GM12878 (cell line): ENCODE results near the gene FBXO42. TPM values are rescaled to one million over a fixed set of nuclear protein-coding genes. Genes with fewer than 3 reads are reported as not detected.
"Not testable (repeated sequence)": the region's sequence is repeated elsewhere in the genome, so short reads cannot be mapped to it uniquely, and the experiment has no call there.

Source experiments
- ATAC-seq: fragments of 200-7000 bp; cut with Tn5 transposase; 3 replicates; pipeline ENCODE4 v1.9.1; 2020; ENCODE audit warnings: mild to moderate bottlenecking, moderate library complexity
- BruUV-seq: library from RNA; stranded (reverse); fragments of 400-500 nt; replicated peaks from 2 replicates; lab custom pipeline; 2021; lab: Mats Ljungman, UMichigan
- CTCF ChIA-PET: fragments of 300-600 bp; sonication (Branson Sonifier 250); formaldehyde crosslinking; extraction: SDS; loops from one replicate; lab custom pipeline; 2021; ENCODE audit warnings: inconsistent platforms; lab: Yijun Ruan, JAX
- POLR2A ChIA-PET: fragments of 350-600 bp; formaldehyde crosslinking; extraction: SDS; loops from one replicate; lab custom pipeline; 2021; ENCODE audit warnings: inconsistent platforms; lab: Charles Lee
- RAD21 ChIA-PET: fragments of 300-600 bp; sonication (Branson Sonifier 250); formaldehyde crosslinking; loops from one replicate; lab custom pipeline; 2023; ENCODE audit warnings: antibody characterized with exemption; ENCODE audit not compliant: unreplicated experiment; lab: Charles Lee
- SMC1A ChIA-PET: fragments of 300-600 bp; sonication (Branson Sonifier 250); formaldehyde crosslinking; loops from one replicate; lab custom pipeline; 2023; ENCODE audit not compliant: unreplicated experiment, uncharacterized antibody; lab: Charles Lee
- DNase-seq: peaks from one replicate; pipeline ENCODE4 v3.0.0-alpha.2; 2011; ENCODE audit warnings: low read depth, low spot score
- FAIRE-seq: peaks from 3 replicates; lab custom pipeline; 2011; peaks lifted over from hg19 to GRCh38; lab: Jason Lieb, UNC
- H2AFZ ChIP-seq: 2 replicates; pipeline ENCODE4 v1.6.0; 2011; ENCODE audit warnings: low read depth, low read length, control low read depth; ENCODE audit not compliant: control insufficient read depth
- H3K27ac ChIP-seq: 2 replicates; pipeline ENCODE4 v1.5.1; 2011; ENCODE audit warnings: control low read depth; ENCODE audit not compliant: control insufficient read depth, insufficient read depth
- H3K27me3 ChIP-seq, 2 experiments: replicated peaks in 1 of 2; 2 replicates each; pipeline versions ENCODE4 v1.6.0 to v1.6.1; 2011; ENCODE audit warnings: low read length in 1 of 2; ENCODE audit not compliant: control insufficient read depth in 2 of 2, insufficient read depth in 2 of 2
- H3K36me3 ChIP-seq, 2 experiments: 2 replicates each; pipeline ENCODE4 v1.5.1; 2011; ENCODE audit warnings: low read length in 1 of 2; ENCODE audit not compliant: control insufficient read depth in 2 of 2, insufficient read depth in 2 of 2
- H3K4me1 ChIP-seq: 2 replicates; pipeline ENCODE4 v1.6.1; 2011; ENCODE audit warnings: mild to moderate bottlenecking, low read length, moderate library complexity, mixed read lengths; ENCODE audit not compliant: control insufficient read depth, insufficient read depth
- H3K4me2 ChIP-seq: 2 replicates; pipeline ENCODE4 v1.6.0; 2011; ENCODE audit warnings: control low read depth; ENCODE audit not compliant: control insufficient read depth, insufficient read depth
- H3K4me3 ChIP-seq: fragments of 200-600 bp; sonication (generic); 2 replicates; pipeline ENCODE4 v1.5.1; 2016
- H3K79me2 ChIP-seq: 2 replicates; pipeline ENCODE4 v1.6.0; 2011; ENCODE audit warnings: low read length; ENCODE audit not compliant: control insufficient read depth, insufficient read depth
- H3K9ac ChIP-seq: 2 replicates; pipeline ENCODE4 v1.8.0; 2011; ENCODE audit warnings: low read length, control low read depth, mixed read lengths; ENCODE audit not compliant: control insufficient read depth, insufficient read depth
- H3K9me3 ChIP-seq: replicated peaks from 3 replicates; pipeline ENCODE4 v1.5.1; 2011; ENCODE audit warnings: mild to moderate bottlenecking, low read length; ENCODE audit not compliant: control insufficient read depth, insufficient read depth
- H4K20me1 ChIP-seq: 2 replicates; pipeline ENCODE4 v1.6.0; 2011; ENCODE audit not compliant: control insufficient read depth, insufficient read depth
- ATF7 ChIP-seq: fragments of 450-650 bp; IDR thresholded peaks from 2 replicates; pipeline ENCODE4 v1.6.1; 2016; ENCODE audit warnings: low read depth, mild to moderate bottlenecking
- MLLT1 ChIP-seq: fragments of 450-650 bp; IDR thresholded peaks from 2 replicates; pipeline ENCODE4 v1.6.1; 2016; ENCODE audit warnings: mild to moderate bottlenecking
- WGBS: methylation state at CpG from one replicate; pipeline ENCODE4 v1.1.6; 2016; ENCODE audit warnings: low lambda C conversion rate; ENCODE audit not compliant: insufficient replicate concordance, insufficient coverage; ENCODE audit errors: missing lambda C conversion rate; 5-methylcytosine and 5-hydroxymethylcytosine counted together
- in situ Hi-C: fragments of 300-500 bp; cut with MboI; formaldehyde crosslinking; loops from 9 replicates; pipeline ENCODE4 v1.14.3; 2018; ENCODE audit warnings: mixed read lengths
- intact Hi-C: fragments of 100-400 bp; cut with micrococcal nuclease; formaldehyde crosslinking; loops from one replicate; pipeline ENCODE4 v1.14.2; 2022; ENCODE audit not compliant: unreplicated experiment
- polyA plus RNA-seq, 11 experiments: library from polyadenylated mRNA; depleted of rRNA in 4 of 11; unstranded in 6 of 11; stranded (reverse) in 5 of 11; fragments of >200 nt; fragmentation: Nextera tagmentation in 4 of 11; fragmentation: Illumina TruSeq in 1 of 11; extraction: Ambion mirVana in 4 of 11; extraction: Trizol in 1 of 11; gene quantifications; 1 replicate in 1 of 11; 2 replicates in 10 of 11; pipeline versions ENCODE4 v1.2.1 to v1.2.3, GENCODE V29; 2011 to 2016; ENCODE audit warnings: inconsistent platforms in 2 of 11, missing spikeins in 2 of 11, low read depth in 1 of 11
- total RNA-seq, 4 experiments: library from RNA; depleted of rRNA in 3 of 4; stranded (reverse); fragments of >200 nt in 3 of 4; fragmentation: Illumina TruSeq in 1 of 4; extraction: Trizol in 1 of 4; gene quantifications; 2 replicates each; pipeline versions ENCODE4 v1.2.1 to v1.2.3, GENCODE V29; 2013 to 2021

The FBXO42 gene
- total and polyA plus RNA-seq, 10 of the 15 experiments (the other 5 are each of a cell fraction or from before 2014, with no cell fraction given) = 6.1 to 23.8 (median 15.2) TPM

GRCh38 chr1:16348414-16349182 is 3.7 kb downstream of the FBXO42 start:
- RAD21 ChIA-PET = no interaction called here
- in situ Hi-C loops (no loop called here), intact Hi-C loops (no loop called here)
- no peak overlapping the region; the same call in 1 of the 2 replicates for H3K4me2 ChIP-seq
- TF ChIP-seq ATF7 (no peak), MLLT1 (peak; percentile 44; the same call in 1 of the 2 replicates)
- TF ChIP-seq, all 136 proteins: peak for 1
- CTCF ChIA-PET = interaction anchor here (0.9 to 2.4 kb wide), 4 partner anchors 14 to 271 kb away, joined by 3 to 15 read pairs (median 4); no protein-coding TSS in a partner anchor
- WGBS = 98% methylated on average over 14 of the region's 14 CpGs
- H3K4me1 ChIP-seq = 0 out of 2 replicates have a peak, but pooled peaks cover 4% of the 10 kb centered on the region
- no peak overlapping the region for H2AFZ ChIP-seq
- SMC1A ChIA-PET = interaction anchor here (1.5 kb wide), 1 partner anchor 14 kb away, joined by 4 read pairs; no protein-coding TSS in a partner anchor
- POLR2A ChIA-PET = interaction anchor here (0.6 to 0.7 kb wide), 4 partner anchors 111 to 731 kb away, joined by 3 to 5 read pairs (median 4); no protein-coding TSS in a partner anchor
- ATAC-seq = no peak
- no peaks in the 10 kb centered on the region for H3K36me3 ChIP-seq
- no peak overlapping the region for H3K27ac ChIP-seq
- no peaks in the 10 kb centered on the region for H3K27me3 ChIP-seq
- peak overlapping the region; percentile 49 for H3K4me3 ChIP-seq
- no TSS peak for BruUV-seq
- H4K20me1 ChIP-seq = no peaks in the 10 kb centered on the region; the same call in 1 of the 2 replicates
- DNase-seq = no peak
- no peak overlapping the region for H3K9ac ChIP-seq
- FAIRE-seq = no peak
- H3K79me2 ChIP-seq = peaks cover 70% of the 10 kb centered on the region
- no peaks in the 10 kb centered on the region for H3K9me3 ChIP-seq

GRCh38 chr1:16343276-16343675 is 9.0 kb downstream of the FBXO42 start:
- WGBS = 95% methylated on average over 6 of the region's 6 CpGs
- RAD21 ChIA-PET = not testable (repeated sequence)

More at GRCh38 chr1:16343276-16343675, 9.0 kb downstream of the FBXO42 start:
- intact Hi-C loops, H3K27me3 ChIP-seq, H2AFZ ChIP-seq, BruUV-seq, H3K9me3 ChIP-seq, H3K9ac ChIP-seq, H3K4me1 ChIP-seq, DNase-seq, H3K4me3 ChIP-seq, H3K27ac ChIP-seq, ATAC-seq, H3K4me2 ChIP-seq, CTCF ChIA-PET, H3K36me3 ChIP-seq, in situ Hi-C loops, POLR2A ChIA-PET, H4K20me1 ChIP-seq, FAIRE-seq: not testable (repeated sequence)
- SMC1A ChIA-PET = interaction anchor here (0.6 to 0.8 kb wide), 2 partner anchors 9 to 11 kb away, joined by 3 to 4 read pairs; partner anchors contain the start of gene FBXO42
- peaks cover 52% of the 10 kb centered on the region for H3K79me2 ChIP-seq
